ENCODE measurements around the gene MYO18B.

The MYO18B gene

DNA sequence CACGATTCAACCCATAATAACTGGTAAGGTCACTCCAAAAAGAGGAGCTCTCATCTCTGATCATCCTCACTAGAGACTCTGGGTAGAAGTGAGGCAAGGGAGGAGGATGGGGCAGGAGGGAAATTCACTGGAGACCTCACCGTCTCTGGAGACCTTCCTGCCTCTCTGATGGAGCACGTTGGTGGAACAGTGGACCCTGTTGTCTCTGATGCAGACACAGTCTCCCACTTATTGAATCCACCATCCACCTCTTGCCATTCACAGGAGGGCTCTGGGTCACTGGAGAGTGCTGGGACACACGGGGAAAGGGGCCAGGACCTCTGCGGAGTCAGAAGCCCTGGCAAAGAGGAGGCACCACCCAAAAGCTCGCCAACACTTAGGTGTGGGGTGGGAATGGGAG lies 289.7 kb downstream of the MYO18B start:
- H3K4me3 ChIP-seq (ENCODE audit: low read depth, low read length) = no peak overlapping the region

DNA sequence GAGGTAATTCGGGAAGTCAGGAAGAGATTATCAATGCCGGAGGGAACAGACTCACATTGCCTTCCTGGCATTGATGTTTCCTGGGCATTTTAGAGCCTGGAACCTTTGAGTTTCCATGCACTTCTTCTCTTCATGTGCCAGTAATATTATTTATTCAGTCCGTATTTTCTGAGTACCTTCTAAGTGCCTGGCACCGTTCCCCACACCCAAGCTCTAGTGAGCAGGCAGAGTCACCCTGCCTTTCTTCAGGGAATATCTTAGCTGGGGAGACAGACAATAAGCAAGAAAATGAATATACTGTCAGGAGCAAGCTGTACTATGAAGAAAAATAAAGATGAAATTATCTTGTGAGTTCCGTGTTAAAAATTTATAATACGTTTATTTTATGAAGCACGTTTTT lies 291.1 kb downstream of the MYO18B start:
- no peak overlapping the region for H3K4me3 ChIP-seq (ENCODE audit: low read depth, low read length)

DNA sequence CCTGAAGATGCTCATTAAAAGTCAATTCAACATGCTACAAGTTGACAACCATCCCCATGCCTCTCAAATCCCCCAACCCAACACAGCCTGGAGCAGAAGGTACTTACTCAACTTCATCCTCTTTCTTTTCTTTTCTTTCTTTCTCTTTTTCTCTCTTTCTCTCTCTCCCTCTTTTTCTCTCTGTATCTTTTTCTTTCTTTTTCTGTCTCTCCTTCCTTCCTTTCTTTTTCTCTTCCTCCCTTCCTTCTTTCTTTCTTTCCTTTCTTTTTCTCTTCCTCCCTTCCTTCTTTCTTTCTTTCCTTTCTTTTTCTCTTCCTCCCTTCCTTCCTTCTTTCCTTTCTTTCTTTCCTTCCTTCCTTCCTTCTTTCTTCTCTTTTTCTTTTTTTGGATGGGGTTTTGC lies 291.6 kb downstream of the MYO18B start:
- H3K4me3 ChIP-seq (ENCODE audit: low read depth, low read length) = no peak overlapping the region

DNA sequence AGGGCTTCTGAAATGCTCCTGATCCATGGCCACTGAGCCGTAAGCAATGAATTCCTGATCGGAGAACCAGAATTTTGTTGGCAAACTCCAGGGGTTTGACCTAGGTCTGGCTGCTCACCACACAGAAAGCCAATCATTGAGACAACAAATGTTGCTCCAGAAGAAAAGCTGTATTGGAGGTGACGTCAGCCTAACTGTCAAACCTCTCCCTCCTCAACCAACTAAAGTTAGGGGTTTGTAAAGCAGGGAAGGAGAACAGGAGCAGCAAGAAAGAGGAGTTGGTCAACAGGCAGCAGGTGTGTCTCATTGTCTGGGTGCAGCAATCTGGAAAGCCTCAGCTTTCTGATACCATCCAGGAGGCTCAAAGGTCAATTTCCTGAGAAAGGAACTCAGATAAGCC lies 293.5 kb downstream of the MYO18B start:
- no peak overlapping the region for H3K4me3 ChIP-seq (ENCODE audit: low read depth, low read length)

DNA sequence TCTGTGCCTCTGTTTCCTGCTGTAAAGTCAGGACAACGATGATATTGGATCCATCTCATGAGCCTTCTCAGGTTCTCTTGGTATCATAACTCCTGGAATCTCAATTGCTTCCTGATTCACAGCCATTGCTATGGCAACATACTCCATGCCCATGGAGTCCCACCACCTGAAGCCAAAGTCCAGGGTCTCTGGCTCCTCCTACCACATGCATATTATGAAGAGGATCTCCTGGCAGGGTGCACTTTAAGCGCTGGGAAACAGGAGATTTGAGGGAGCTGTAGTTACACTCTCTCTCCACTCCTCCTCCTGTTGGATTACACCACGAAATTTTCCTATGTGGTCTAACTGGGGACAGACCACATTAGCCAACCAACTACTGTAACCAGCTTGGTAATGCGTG lies 296.4 kb downstream of the MYO18B start:
- H3K4me3 ChIP-seq (ENCODE audit: low read depth, low read length) = no peak overlapping the region

DNA sequence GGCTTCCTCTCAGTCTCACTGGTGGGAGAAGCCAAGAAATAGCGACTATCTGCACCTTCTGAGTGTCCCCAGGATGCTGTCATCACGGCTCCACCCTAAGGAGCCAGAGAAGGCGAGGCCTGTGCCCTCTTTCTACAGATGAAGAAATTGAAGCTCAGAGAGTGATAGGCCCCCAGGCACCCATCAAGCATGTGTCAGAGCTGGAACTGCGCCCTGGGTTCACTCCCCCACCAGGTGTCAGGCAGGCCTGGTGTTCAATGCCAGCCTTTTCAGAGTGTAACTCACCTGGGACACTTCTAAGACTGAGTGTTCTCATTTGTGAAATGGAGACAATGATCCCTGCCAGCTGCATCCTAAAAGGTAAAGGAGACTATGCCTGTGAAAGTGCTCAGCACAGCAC lies 299.9 kb downstream of the MYO18B start:
- no peak overlapping the region for H3K4me3 ChIP-seq (ENCODE audit: low read depth, low read length)

DNA sequence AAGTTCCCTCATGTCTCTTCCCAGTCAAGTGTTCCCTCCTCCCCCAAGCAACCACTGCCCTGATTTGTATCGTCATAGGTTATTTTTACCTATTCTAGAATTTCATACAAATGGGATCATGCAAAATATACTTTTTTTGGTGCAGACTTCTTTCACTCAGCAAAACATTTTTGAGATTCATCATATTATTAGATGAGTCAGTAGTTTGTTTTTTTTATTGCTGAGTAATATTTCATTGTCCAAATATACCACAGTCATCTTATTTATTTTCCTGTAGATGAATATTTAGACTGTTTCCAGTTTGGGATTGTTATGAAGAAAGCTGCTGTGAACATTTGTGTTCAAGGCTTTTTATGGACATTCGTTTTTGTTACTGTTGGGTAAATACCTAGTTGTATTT lies 301.0 kb downstream of the MYO18B start:
- no peak overlapping the region for H3K4me3 ChIP-seq (ENCODE audit: low read depth, low read length)

DNA sequence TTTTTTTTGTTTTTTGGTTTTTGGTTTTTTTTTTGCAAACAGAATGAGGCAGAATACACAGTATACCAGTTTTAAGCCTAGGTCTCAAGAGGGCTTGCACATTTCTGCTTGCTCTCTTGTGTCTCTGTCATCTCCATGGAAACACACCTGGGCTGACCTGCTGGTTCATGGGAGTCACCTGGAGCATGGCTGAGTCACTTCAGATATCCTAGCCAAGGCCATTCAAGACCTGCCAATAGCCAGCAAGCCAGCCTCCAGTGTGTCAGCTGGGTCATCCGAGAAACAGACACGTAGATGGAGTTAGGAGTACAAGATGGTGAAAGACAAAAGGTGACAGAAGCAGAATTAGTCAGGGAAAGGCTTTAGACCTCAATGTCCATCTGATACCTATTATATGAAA lies 303.1 kb downstream of the MYO18B start:
- no peak overlapping the region for H3K4me3 ChIP-seq (ENCODE audit: low read depth, low read length)

DNA sequence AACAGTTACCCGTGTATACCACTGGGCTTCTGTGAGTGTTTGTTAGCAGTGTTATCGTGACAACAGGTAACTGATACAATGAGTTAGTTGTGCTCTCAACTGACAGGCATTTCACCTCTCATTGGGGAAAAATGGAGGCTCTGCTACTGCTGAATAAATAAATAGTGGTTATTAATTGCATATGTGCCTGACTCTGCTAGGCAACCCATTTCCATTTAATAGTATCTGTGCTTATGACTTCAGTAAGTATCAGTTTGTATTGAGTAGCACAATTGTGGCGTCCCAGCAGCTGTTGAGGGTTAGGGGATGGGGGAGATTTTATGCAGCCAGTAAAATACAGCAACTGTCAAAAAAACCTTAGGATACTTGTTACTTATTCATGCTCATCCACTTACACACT lies 303.9 kb downstream of the MYO18B start:
- no peak overlapping the region for H3K4me3 ChIP-seq (ENCODE audit: low read depth, low read length)

DNA sequence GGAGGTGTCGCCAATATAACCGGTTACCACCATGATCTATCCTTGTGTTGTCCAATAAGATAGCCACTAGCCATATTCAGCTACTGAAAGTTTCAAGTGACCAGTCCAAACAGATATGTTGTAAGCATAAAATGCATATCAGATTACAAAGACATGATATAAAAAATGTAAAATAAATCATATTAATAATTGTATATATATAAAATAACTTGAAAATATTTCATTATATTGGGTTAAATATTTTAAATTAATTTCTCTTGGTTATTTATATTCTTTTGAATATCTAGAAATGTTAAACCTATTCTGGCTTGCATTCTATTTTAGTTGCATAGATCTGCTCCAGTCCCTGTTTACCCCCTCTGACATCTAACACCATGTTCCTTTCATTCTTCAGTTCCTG lies 305.5 kb downstream of the MYO18B start:
- no peak overlapping the region for H3K4me3 ChIP-seq (ENCODE audit: low read depth, low read length)

DNA sequence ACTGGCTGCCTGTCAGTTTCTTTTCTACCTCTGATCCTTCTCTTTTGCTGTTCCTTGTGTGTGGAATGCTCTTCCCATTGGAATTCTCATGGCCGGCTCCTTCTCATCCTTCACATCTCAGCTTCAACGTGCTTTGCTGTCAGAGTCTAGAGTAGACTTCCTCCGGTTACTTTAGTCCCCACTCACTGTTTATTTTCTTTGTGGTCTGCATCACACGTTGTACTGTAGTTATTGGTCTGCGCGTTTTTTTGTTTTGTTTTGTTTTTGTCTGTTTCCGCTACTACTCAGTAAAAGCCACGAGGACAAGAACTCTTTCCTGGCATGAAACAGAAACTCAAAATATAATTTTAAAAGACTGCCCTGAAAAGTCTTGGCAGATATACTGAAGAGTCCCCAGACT lies 305.9 kb downstream of the MYO18B start:
- no peak overlapping the region for H3K4me3 ChIP-seq (ENCODE audit: low read depth, low read length)

DNA sequence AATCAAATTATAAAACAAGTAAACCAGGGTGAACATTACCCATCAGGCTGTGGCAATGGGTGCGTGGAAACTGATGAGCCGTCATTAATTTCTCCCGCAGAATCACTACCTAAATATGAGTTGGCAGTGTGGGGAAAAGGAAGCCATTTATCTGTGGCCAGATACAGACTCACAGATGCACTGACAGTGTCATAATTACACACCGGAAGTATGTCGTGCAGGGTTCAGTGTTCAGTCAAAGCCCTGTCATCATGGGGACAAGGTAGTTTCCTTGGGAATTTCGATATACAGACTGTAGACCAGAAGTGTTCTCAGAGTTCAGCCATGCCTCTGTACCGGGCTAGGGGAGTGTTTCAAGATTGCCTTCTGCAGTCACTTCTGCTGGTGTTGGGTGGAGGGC lies 308.1 kb downstream of the MYO18B start:
- no peak overlapping the region for H3K4me3 ChIP-seq (ENCODE audit: low read depth, low read length)

DNA sequence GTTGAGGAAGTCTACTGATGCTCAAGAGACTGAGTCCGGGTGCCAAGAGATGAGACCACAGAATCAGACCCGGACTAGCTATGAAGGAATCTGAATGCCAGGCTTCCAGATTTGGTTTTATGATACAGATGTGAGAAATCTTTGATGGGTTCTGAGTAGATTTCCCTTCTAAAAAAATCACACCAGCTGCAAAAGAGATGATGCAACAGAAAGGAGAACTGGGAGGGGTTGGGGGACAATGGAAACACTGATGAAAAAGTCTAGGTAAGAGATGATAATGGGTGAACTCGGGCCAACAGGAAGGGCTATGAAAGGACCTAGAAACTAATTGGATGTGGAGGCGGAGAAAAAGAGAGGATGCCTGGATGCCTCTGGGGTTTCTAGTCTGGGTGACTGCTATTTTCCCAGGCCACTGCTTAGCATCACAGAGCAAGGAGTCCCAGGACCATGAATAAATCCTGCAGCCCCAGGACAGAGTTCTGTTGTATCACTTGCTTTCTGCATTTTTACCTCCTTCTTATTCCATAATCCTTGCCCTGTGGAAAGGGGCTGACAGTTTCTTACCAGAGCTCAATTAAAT lies 311.8 kb downstream of the MYO18B start:
- no peak overlapping the region for H3K4me3 ChIP-seq (ENCODE audit: low read depth, low read length)

DNA sequence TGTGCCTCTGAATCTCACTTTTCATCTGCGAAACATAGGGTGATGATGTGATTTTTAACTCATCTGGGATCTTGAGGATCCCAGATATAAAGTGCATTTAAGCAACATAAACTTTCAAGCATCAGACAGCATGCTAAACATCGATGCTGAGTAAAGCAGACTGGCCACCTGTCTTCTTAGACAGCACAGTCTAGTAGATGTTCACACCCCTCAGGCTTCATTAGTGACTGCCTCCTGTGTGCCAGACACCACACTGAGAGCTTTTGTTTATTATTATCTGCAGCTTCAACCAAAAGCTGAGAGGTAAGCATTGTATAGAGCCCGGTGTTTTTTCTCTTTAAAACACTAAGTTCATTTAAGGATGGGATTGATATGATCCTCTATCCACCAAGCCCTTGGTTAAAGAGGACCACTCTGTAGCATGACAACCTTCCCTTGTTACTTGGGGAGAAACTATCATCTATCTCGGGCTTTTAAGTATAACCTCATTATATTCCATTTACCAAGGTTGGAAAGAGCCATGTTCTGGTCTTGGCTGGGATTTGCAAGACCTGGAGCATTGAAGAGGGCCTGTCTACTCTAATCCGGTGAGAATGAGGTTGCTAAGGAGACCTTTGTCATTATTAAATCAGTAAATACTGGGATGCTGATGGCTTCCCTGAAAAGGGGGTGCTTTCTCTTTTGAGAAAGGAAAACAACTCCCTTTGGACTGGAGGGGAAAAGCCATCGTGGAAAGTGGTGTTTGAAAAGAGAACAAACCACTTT lies 313.0 kb downstream of the MYO18B start:
- H3K4me3 ChIP-seq (ENCODE audit: low read depth, low read length) = no peak overlapping the region

DNA sequence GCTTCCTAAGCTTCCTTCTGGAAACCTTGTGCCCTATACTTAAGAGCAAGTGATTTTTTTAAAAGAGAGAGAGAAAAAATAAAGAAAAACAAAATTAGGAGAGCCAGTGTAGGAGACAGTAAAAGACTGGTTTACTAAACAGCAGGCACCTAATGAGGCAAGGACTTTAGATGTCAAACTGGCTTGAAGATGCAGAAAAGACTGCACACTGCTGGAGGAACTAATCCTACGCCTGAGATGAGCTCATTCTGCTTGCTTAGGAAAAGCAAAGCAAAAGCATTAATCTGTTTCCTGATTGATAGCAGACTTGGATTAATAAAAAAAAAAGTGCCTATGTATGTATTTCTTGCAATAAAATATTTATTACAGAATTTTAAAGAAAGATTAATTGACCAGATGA lies 313.7 kb downstream of the MYO18B start:
- H3K4me3 ChIP-seq (ENCODE audit: low read depth, low read length) = no peak overlapping the region

DNA sequence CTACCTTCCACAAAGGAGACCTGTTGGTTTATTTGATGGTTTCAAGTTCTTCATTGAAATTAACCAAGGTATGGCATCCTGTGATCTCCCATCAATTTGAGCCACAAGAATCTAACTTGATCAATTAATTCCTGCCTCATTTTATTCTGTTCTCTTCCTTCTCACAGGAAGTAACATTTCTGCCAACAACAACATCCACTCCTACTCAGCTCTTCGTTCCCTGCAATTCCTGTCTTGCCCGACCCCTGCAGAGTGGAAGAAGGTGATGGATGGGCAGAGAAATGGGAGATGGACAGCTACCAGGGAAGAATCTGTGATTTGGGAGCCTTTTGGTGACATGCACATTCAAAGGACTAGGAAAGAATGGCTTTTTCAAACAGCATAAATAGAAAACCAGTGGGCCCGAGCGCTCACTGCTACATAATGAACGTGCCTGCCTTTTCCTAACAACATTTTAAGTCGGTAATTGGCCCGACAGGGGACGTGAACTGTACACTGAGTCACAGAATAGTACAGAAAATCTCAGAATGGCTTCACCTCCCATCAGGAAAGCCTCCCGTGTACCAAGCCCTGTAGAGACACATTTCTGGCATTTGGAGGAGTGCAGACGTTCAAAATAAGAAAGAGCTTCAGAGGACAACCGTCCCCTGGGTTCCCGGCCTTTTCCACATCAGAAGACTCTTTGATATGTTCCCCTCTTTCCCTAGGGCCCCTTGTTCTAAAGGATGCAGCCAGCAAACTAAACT lies 314.6 kb downstream of the MYO18B start:
- no peak overlapping the region for H3K4me3 ChIP-seq (ENCODE audit: low read depth, low read length)

DNA sequence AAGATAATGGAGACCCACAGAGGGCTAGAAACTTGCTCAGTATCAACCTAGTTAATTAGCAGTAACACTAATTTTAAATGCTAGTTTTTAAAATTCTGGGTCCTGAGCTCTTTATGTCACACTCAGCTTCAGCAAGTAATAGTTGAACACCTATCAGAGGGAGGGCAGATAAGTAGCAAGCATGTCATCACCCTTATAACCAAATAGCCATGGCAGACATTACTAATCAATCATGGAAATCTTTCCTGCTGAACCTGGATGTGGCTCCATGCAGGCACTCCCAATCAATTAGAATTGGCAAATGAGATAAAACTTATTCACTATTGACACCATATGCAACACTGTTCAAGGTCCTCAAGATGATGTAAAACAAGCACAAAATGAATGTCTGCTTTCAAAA lies 315.7 kb downstream of the MYO18B start:
- H3K4me3 ChIP-seq (ENCODE audit: low read depth, low read length) = no peak overlapping the region

DNA sequence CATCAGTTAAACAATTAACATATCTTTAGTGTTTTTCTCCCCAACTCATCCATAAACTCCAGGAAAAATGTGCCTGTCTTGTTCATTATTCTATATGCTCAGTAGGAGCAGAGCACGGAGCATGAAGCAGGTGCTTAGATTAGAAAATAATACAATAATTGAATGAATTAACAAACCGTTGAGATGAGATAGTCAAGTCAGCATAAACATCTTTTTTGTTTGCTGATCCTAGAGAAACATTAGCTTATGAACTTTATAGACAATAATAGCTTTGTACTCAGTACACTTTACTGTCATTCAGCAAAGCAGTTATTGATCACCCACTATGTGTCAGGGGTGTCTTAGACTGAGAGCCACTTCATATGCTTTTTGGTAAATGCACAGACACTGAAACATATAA lies 322.1 kb downstream of the MYO18B start:
- H3K4me3 ChIP-seq (ENCODE audit: low read depth, low read length) = no peak overlapping the region

DNA sequence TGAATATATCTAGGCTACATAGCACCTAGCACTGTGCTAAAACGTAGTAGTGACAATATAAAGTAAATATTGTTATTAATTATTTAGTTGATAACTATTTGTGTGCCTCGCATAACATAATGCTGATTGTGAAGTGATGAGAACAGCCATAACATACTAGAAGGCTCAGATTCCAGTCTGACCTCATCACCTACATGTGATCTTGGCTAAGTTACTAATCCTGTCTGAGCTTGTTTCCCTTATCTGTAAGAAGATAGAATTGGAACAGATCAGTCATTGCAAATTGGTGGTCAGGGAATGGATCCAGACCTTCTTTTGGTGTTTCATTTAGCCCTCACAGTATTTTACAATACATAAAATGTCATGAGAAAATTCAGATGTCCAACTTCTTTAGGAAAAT lies 323.9 kb downstream of the MYO18B start:
- no peak overlapping the region for H3K4me3 ChIP-seq (ENCODE audit: low read depth, low read length)

DNA sequence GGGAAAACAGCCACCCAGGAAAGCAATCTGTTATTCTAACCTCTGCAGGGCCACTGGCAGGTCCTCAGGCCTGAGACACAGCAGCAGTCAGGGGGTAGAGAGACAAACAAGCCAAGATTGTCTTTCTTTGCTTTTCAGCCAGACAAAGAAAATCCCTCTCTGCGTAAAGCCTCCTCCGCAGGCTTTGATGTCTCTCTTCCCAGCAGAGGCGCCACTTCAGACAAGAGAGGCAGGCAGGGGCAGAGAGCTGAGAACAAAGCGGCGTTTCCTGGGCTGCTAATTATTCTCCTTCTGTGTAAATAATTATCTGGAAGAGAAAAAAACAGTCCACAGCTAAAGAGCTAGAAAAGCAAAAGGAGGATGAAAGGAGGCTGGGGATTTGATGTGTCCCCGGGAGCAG lies 324.5 kb downstream of the MYO18B start:
- no peak overlapping the region for H3K4me3 ChIP-seq (ENCODE audit: low read depth, low read length)

DNA sequence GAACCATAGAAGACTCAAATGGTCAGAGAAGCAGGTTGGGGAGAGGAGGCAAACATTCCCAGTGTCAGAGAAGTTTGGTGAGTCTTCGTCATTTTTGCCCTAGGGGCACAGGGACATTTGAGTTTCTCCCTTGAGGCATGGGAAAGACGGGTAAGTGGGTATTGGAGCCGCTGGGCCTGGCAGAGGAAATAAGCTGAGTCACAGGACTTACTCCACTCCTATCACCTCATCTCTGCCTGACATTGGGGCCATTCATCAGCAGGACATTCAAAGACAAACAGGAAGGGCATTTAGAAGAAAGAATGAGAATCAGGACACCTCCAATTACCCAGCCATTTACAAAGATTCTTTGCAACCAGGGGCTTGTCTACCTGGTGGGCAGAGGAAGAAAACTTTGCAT lies 326.6 kb downstream of the MYO18B start:
- no peak overlapping the region for H3K4me3 ChIP-seq (ENCODE audit: low read depth, low read length)

DNA sequence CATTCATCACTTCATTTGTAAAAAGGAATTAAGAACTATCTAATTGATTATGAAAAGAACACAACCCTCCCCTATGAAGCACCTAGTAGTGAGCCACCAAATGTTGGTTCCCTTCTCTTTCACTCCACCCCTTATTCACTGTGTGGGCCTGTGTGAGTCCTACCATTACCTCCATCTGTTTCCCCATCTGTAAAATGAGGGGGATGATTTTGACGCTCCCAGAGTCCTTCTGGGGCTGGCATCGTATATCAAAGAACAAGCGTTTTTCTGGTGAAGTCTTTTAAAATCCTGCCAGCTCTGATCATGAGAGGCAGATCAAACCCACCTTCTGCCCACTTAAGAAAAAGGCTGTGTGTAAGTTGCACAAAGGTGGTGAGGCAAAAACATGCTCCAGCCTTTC lies 330.6 kb downstream of the MYO18B start:
- no peak overlapping the region for H3K4me3 ChIP-seq (ENCODE audit: low read depth, low read length)
